Measurements from ENCODE around the gene VKORC1L1.
"Not testable (repeated sequence)": the region's sequence is repeated elsewhere in the genome, so short reads cannot be mapped to it uniquely, and the experiment has no call there.

The VKORC1L1 gene

GRCh38 chr7:65867681-65868080 lies 5.2 kb upstream of the VKORC1L1 start:
- H3K27me3 ChIP-seq, H3K4me2 ChIP-seq, H4K20me1 ChIP-seq, H3K36me3 ChIP-seq, H3K9ac ChIP-seq, H3K4me3 ChIP-seq, H3K27ac ChIP-seq, H3K9me3 ChIP-seq: not testable (repeated sequence)
- H3K4me1 ChIP-seq, result peaks cover 16% of the 10 kb centered on the region

- H3K4me1 ChIP-seq, result peaks cover 18% of the 10 kb centered on the region
- not testable (repeated sequence) for H3K4me3 ChIP-seq, H3K4me2 ChIP-seq, H3K27me3 ChIP-seq, H3K36me3 ChIP-seq, H3K9me3 ChIP-seq, H3K27ac ChIP-seq, H4K20me1 ChIP-seq, H3K9ac ChIP-seq
These were observed 3.6 kb upstream of the VKORC1L1 start for GRCh38 chr7:65869312-65869711.

- Histone ChIP-seq H3K36me3 (peaks cover 12% of the 10 kb centered on the region; the same call in 1 of the 2 replicates), H3K4me2 (peak overlapping the region; percentile 55), H4K20me1 (peaks cover 28% of the 10 kb centered on the region), H3K4me1 (peaks cover 24% of the 10 kb centered on the region)
- not testable (repeated sequence) for H3K27me3 ChIP-seq, H3K4me3 ChIP-seq, H3K9ac ChIP-seq, H3K27ac ChIP-seq, H3K9me3 ChIP-seq
These were observed 1.4 kb upstream of the VKORC1L1 start for GRCh38 chr7:65871451-65871850.

GRCh38 chr7:65873582-65874193 lies 814 bp downstream of the VKORC1L1 start:
- H3K4me2 ChIP-seq, result peak overlapping the region; percentile 78
- H3K4me1 ChIP-seq, result peaks cover 28% of the 10 kb centered on the region
- H3K9me3 ChIP-seq, H3K27me3 ChIP-seq: not testable (repeated sequence)
- peak overlapping the region; percentile 91 for H3K27ac ChIP-seq
- peak overlapping the region; percentile 81 for H3K4me3 ChIP-seq
- H3K9ac ChIP-seq, result peak overlapping the region; percentile 88
- peaks cover 25% of the 10 kb centered on the region; the same call in 1 of the 2 replicates for H3K36me3 ChIP-seq
- peaks cover 50% of the 10 kb centered on the region for H4K20me1 ChIP-seq

- Histone ChIP-seq H3K4me2 (peak overlapping the region; percentile 32; the same call in 1 of the 2 replicates), H3K4me1 (peaks cover 44% of the 10 kb centered on the region), H3K36me3 (peaks cover 33% of the 10 kb centered on the region; the same call in 1 of the 2 replicates), H4K20me1 (peaks cover 59% of the 10 kb centered on the region)
- H3K9me3 ChIP-seq, H3K27ac ChIP-seq, H3K27me3 ChIP-seq, H3K4me3 ChIP-seq, H3K9ac ChIP-seq: not testable (repeated sequence)
These were observed 2.8 kb downstream of the VKORC1L1 start for GRCh38 chr7:65875715-65876114.

GRCh38 chr7:65879292-65880153 lies 6.6 kb downstream of the VKORC1L1 start:
- not testable (repeated sequence) for H3K9ac ChIP-seq, H3K4me3 ChIP-seq, H3K27ac ChIP-seq, H3K27me3 ChIP-seq
- H4K20me1 ChIP-seq, result peaks cover 71% of the 10 kb centered on the region
- H3K4me2 ChIP-seq, result peak overlapping the region; percentile 55
- H3K4me1 ChIP-seq, result peaks cover 24% of the 10 kb centered on the region
- H3K9me3 ChIP-seq, result peaks cover 15% of the 10 kb centered on the region
- peaks cover 50% of the 10 kb centered on the region for H3K36me3 ChIP-seq

- Histone ChIP-seq H3K4me2 (peak overlapping the region; percentile 55), H3K4me1 (peaks cover 21% of the 10 kb centered on the region), H4K20me1 (peaks cover 63% of the 10 kb centered on the region), H3K36me3 (peaks cover 51% of the 10 kb centered on the region), H3K9me3 (peaks cover 16% of the 10 kb centered on the region)
- not testable (repeated sequence) for H3K4me3 ChIP-seq, H3K27ac ChIP-seq, H3K9ac ChIP-seq, H3K27me3 ChIP-seq
These were observed 7.4 kb downstream of the VKORC1L1 start for GRCh38 chr7:65880242-65880641.

- Histone ChIP-seq H3K9me3 (peaks cover 16% of the 10 kb centered on the region), H3K4me1 (peaks cover 15% of the 10 kb centered on the region), H3K36me3 (peaks cover 33% of the 10 kb centered on the region), H4K20me1 (peaks cover 58% of the 10 kb centered on the region)
- not testable (repeated sequence) for H3K27me3 ChIP-seq, H3K27ac ChIP-seq, H3K9ac ChIP-seq, H3K4me3 ChIP-seq, H3K4me2 ChIP-seq
These were observed 12.1 kb downstream of the VKORC1L1 start for GRCh38 chr7:65884983-65885382.

- H3K4me1 ChIP-seq, H3K4me3 ChIP-seq, H3K4me2 ChIP-seq, H3K9ac ChIP-seq, H3K27ac ChIP-seq, H3K27me3 ChIP-seq: not testable (repeated sequence)
- Histone ChIP-seq H3K9me3 (peaks cover 16% of the 10 kb centered on the region), H4K20me1 (peaks cover 54% of the 10 kb centered on the region), H3K36me3 (peaks cover 35% of the 10 kb centered on the region)
These were observed 12.7 kb downstream of the VKORC1L1 start for GRCh38 chr7:65885533-65885932.

GRCh38 chr7:65888434-65889156 lies 15.7 kb downstream of the VKORC1L1 start:
- not testable (repeated sequence) for H3K27me3 ChIP-seq, H3K27ac ChIP-seq, H3K4me1 ChIP-seq, H3K4me3 ChIP-seq, H3K9ac ChIP-seq
- peaks cover 50% of the 10 kb centered on the region for H4K20me1 ChIP-seq
- H3K9me3 ChIP-seq, result peaks cover 10% of the 10 kb centered on the region
- peaks cover 51% of the 10 kb centered on the region for H3K36me3 ChIP-seq
- H3K4me2 ChIP-seq, result peak overlapping the region; percentile 37

- H4K20me1 ChIP-seq, result peaks cover 55% of the 10 kb centered on the region
- H3K9ac ChIP-seq, H3K27me3 ChIP-seq, H3K4me3 ChIP-seq, H3K4me1 ChIP-seq, H3K27ac ChIP-seq, H3K9me3 ChIP-seq, H3K4me2 ChIP-seq: not testable (repeated sequence)
- peaks cover 41% of the 10 kb centered on the region for H3K36me3 ChIP-seq
These were observed 16.8 kb downstream of the VKORC1L1 start for GRCh38 chr7:65889722-65890121.

Measured in BLaER1 (cell line).